HepG2 (cell line): ENCODE measurements around the gene SNRPD2. TPM values are rescaled to one million over a fixed set of nuclear protein-coding genes. Genes with fewer than 3 reads are reported as not detected.

Experiments used
- AGO1 ChIP-seq: fragments of 200-400 bp; formaldehyde crosslinking; IDR thresholded peaks from 2 replicates; pipeline ENCODE4 v1.6.1; 2017; ENCODE audit warnings: mild to moderate bottlenecking, low read depth, low read length, moderate library complexity; ENCODE audit not compliant: poor library complexity, severe bottlenecking
- FOXO1 ChIP-seq: sonication (generic); formaldehyde crosslinking; IDR thresholded peaks from 2 replicates; pipeline ENCODE4 v1.4.0; 2020; ENCODE audit warnings: missing genetic modification reagents
- GATA4 ChIP-seq: sonication (generic); IDR thresholded peaks from 2 replicates; pipeline ENCODE4 v1.6.1; 2016; ENCODE audit warnings: antibody characterized with exemption, low read depth, borderline replicate concordance
- HNF1B ChIP-seq: sonication (generic); formaldehyde crosslinking; IDR thresholded peaks from 2 replicates; pipeline ENCODE4 v1.5.1; 2020; ENCODE audit warnings: mild to moderate bottlenecking, moderate library complexity, missing genetic modification reagents
- HNRNPK ChIP-seq: fragments of 200-400 bp; formaldehyde crosslinking; IDR thresholded peaks from 2 replicates; pipeline ENCODE4 v1.6.1; 2018; ENCODE audit warnings: low read length, low read depth, moderate library complexity, mild to moderate bottlenecking; ENCODE audit not compliant: poor library complexity, severe bottlenecking
- ISX ChIP-seq: sonication (generic); formaldehyde crosslinking; conservative IDR thresholded peaks from 2 replicates; pipeline ENCODE4 v1.5.0; 2020; ENCODE audit warnings: missing genetic modification reagents
- MAFG ChIP-seq: sonication (generic); formaldehyde crosslinking; IDR thresholded peaks from 2 replicates; pipeline ENCODE4 v1.5.1; 2020; ENCODE audit warnings: mild to moderate bottlenecking, missing genetic modification reagents
- POLR2AphosphoS2 ChIP-seq: IDR thresholded peaks from 2 replicates; pipeline ENCODE4 v1.6.1; 2011; ENCODE audit warnings: low read depth, low read length, improper control_type of control experiment
- POLR2AphosphoS5 ChIP-seq: IDR thresholded peaks from 2 replicates; pipeline ENCODE4 v1.6.1; 2012; ENCODE audit warnings: low read depth, low read length
- SIN3B ChIP-seq: fragments of 150-350 bp; IDR thresholded peaks from 2 replicates; pipeline ENCODE4 v1.6.1; 2014; ENCODE audit warnings: low read length
- TBL1XR1 ChIP-seq: fragments of 150-350 bp; IDR thresholded peaks from 2 replicates; pipeline ENCODE4 v1.6.1; 2014; ENCODE audit warnings: borderline replicate concordance, low read length; ENCODE audit not compliant: partially characterized antibody
- TRIM24 ChIP-seq: sonication (generic); formaldehyde crosslinking; IDR thresholded peaks from 2 replicates; pipeline ENCODE4 v1.8.0; 2022; ENCODE audit warnings: mild to moderate bottlenecking, missing genetic modification reagents
- ZBTB42 ChIP-seq: sonication (generic); formaldehyde crosslinking; IDR thresholded peaks from 2 replicates; pipeline ENCODE4 v1.5.0; 2020; ENCODE audit warnings: mild to moderate bottlenecking, missing genetic modification reagents
- ZBTB7B ChIP-seq: sonication (generic); formaldehyde crosslinking; IDR thresholded peaks from 2 replicates; pipeline ENCODE4 v1.4.0; 2020; ENCODE audit warnings: missing genetic modification reagents
- ZNF335 ChIP-seq: sonication (generic); formaldehyde crosslinking; IDR thresholded peaks from 2 replicates; pipeline ENCODE4 v1.4.0; 2020; ENCODE audit warnings: missing genetic modification reagents
- ZNF644 ChIP-seq: IDR thresholded peaks from 2 replicates; pipeline ENCODE4 v1.6.1; 2016; ENCODE audit warnings: low read depth
- ZNF784 ChIP-seq: sonication (generic); formaldehyde crosslinking; IDR thresholded peaks from 2 replicates; pipeline ENCODE4 v1.5.1; 2020; ENCODE audit warnings: missing genetic modification reagents, mild to moderate bottlenecking, borderline replicate concordance
- ZSCAN25 ChIP-seq: sonication (generic); formaldehyde crosslinking; IDR thresholded peaks from 2 replicates; pipeline ENCODE4 v1.8.0; 2022; ENCODE audit warnings: mild to moderate bottlenecking, missing genetic modification reagents
- polyA plus RNA-seq, 8 experiments: library from polyadenylated mRNA; depleted of rRNA in 3 of 8; stranded (reverse) in 7 of 8; unstranded in 1 of 8; fragments of >200 nt; fragmentation: Illumina TruSeq in 4 of 8; extraction: Trizol in 4 of 8; gene quantifications; 2 replicates each; pipeline versions ENCODE4 v1.2.1 to v1.2.3, GENCODE V29; 2011 to 2016; ENCODE audit warnings: low read depth in 4 of 8, missing spikeins in 1 of 8, mixed read lengths in 1 of 8; ENCODE audit not compliant: insufficient read depth in 1 of 8
- total RNA-seq, 5 experiments: library from RNA; depleted of rRNA; stranded (reverse); fragments of >200 nt; fragmentation: Illumina TruSeq; extraction: Trizol; gene quantifications; 2 replicates each; pipeline ENCODE4 v1.2.3, GENCODE V29; 2016; ENCODE audit warnings: low read depth in 1 of 5
- TF ChIP-seq, protein P1 (sequence below): sonication (generic); formaldehyde crosslinking; IDR thresholded peaks from 2 replicates; pipeline ENCODE4 v1.4.0; 2020; ENCODE audit warnings: missing genetic modification reagents
- TF ChIP-seq, protein P2 (sequence below): IDR thresholded peaks from 2 replicates; pipeline ENCODE4 v1.6.1; 2016; ENCODE audit warnings: low read depth, borderline replicate concordance
- TF ChIP-seq, protein P3 (sequence below): sonication (generic); formaldehyde crosslinking; IDR thresholded peaks from 2 replicates; pipeline ENCODE4 v1.5.0; 2020; ENCODE audit warnings: mild to moderate bottlenecking, missing genetic modification reagents
- TF ChIP-seq, protein P4 (sequence below): IDR thresholded peaks from 2 replicates; pipeline ENCODE4 v1.6.1; 2016; ENCODE audit warnings: low read depth

The SNRPD2 gene
- total and polyA plus RNA-seq, 2 of the 13 experiments (the other 11 are each of a cell fraction or from before 2014, with no cell fraction given), result 299 to 485 TPM

DNA sequence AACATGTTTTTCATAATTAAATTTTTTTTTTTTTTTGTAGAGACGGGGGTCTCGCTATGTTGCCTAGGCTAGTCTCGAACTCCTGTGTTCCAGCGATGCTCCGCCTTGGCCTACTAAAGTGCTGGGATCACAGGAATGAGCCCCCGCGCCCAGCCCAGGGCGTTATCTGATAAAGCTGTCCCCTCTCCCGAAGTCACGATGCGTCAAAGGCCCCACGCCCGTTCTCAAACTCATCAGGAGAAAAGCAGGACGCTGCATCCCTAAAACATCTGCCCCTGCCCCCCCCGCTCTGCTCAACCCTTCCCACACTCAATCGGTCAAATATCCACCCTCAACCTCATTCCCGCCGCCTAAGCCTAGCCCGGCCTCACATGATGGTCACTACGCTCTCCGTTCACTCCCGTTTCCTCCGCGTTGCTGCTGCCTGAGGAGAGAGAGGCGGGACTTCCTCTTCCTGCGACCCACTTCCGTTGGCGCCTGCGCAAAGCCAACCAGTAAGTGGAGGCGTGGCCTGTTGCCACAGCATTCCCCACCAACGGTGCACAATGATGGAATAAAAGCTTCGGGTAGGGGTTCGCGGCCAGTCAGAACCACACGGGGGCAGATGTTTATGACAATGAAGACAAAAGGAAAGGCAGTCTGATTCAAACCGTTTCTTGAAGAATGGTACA lies at the start of gene SNRPD2 (continued):
- TF ChIP-seq FOXO1 (CRISPR knock-in tag) (peak; percentile 25; the same call in 1 of the 2 replicates), MAFG (no peak), ISX (CRISPR knock-in tag) (0 out of 2 replicates have a peak, but pooled peaks have one; percentile 48), TBL1XR1 (no peak), POLR2AphosphoS5 (peak; percentile 98), ZNF644 (CRISPR knock-in tag) (no peak), TRIM24 (CRISPR knock-in tag) (no peak), AGO1 (no peak), ZBTB7B (CRISPR knock-in tag) (no peak), HNF1B (CRISPR knock-in tag) (0 out of 2 replicates have a peak, but pooled peaks have one; percentile 54), POLR2AphosphoS2 (0 out of 2 replicates have a peak, but pooled peaks have one; percentile 47), ZSCAN25 (CRISPR knock-in tag) (peak; percentile 64), ZBTB42 (peak; percentile 73), ZNF784 (CRISPR knock-in tag) (peak; percentile 45; the same call in 1 of the 2 replicates), HNRNPK (no peak), ZNF335 (CRISPR knock-in tag) (no peak), SIN3B (peak; percentile 89), GATA4 (no peak)
- TF ChIP-seq, protein P1, sequence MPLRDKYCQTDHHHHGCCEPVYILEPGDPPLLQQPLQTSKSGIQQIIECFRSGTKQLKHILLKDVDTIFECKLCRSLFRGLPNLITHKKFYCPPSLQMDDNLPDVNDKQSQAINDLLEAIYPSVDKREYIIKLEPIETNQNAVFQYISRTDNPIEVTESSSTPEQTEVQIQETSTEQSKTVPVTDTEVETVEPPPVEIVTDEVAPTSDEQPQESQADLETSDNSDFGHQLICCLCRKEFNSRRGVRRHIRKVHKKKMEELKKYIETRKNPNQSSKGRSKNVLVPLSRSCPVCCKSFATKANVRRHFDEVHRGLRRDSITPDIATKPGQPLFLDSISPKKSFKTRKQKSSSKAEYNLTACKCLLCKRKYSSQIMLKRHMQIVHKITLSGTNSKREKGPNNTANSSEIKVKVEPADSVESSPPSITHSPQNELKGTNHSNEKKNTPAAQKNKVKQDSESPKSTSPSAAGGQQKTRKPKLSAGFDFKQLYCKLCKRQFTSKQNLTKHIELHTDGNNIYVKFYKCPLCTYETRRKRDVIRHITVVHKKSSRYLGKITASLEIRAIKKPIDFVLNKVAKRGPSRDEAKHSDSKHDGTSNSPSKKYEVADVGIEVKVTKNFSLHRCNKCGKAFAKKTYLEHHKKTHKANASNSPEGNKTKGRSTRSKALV, result no peak
- TF ChIP-seq, protein P2, sequence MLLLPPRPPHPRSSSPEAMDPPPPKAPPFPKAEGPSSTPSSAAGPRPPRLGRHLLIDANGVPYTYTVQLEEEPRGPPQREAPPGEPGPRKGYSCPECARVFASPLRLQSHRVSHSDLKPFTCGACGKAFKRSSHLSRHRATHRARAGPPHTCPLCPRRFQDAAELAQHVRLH, result peak; percentile 29; the same call in 1 of the 2 replicates
- TF ChIP-seq, protein P3, sequence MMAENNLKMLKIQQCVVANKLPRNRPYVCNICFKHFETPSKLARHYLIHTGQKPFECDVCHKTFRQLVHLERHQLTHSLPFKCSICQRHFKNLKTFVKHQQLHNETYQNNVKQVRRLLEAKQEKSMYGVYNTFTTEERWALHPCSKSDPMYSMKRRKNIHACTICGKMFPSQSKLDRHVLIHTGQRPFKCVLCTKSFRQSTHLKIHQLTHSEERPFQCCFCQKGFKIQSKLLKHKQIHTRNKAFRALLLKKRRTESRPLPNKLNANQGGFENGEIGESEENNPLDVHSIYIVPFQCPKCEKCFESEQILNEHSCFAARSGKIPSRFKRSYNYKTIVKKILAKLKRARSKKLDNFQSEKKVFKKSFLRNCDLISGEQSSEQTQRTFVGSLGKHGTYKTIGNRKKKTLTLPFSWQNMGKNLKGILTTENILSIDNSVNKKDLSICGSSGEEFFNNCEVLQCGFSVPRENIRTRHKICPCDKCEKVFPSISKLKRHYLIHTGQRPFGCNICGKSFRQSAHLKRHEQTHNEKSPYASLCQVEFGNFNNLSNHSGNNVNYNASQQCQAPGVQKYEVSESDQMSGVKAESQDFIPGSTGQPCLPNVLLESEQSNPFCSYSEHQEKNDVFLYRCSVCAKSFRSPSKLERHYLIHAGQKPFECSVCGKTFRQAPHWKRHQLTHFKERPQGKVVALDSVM (CRISPR knock-in tag), result no peak; the same call in 1 of the 2 replicates
- TF ChIP-seq, protein P4, sequence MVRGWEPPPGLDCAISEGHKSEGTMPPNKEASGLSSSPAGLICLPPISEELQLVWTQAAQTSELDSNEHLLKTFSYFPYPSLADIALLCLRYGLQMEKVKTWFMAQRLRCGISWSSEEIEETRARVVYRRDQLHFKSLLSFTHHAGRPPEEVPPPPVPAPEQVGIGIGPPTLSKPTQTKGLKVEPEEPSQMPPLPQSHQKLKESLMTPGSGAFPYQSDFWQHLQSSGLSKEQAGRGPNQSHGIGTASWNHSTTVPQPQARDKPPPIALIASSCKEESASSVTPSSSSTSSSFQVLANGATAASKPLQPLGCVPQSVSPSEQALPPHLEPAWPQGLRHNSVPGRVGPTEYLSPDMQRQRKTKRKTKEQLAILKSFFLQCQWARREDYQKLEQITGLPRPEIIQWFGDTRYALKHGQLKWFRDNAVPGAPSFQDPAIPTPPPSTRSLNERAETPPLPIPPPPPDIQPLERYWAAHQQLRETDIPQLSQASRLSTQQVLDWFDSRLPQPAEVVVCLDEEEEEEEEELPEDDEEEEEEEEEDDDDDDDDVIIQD (CRISPR knock-in tag), result no peak
